ENCODE measurements around the gene IFIT3.
"Not testable (repeated sequence)": the region's sequence is repeated elsewhere in the genome, so short reads cannot be mapped to it uniquely, and the experiment has no call there.

The IFIT3 gene

GRCh38 chr10:89327803-89328441, at the start of gene IFIT3:
Gene IFIT3, plus strand, starts transcription at chr10:89327997. Its CDS starts 77 bp downstream, at chr10:89328074.
- peak; percentile 75 for DNase-seq

GRCh38 chr10:89278034-89278535, 49.7 kb upstream of the IFIT3 start:
- DNase-seq: no peak

DNA sequence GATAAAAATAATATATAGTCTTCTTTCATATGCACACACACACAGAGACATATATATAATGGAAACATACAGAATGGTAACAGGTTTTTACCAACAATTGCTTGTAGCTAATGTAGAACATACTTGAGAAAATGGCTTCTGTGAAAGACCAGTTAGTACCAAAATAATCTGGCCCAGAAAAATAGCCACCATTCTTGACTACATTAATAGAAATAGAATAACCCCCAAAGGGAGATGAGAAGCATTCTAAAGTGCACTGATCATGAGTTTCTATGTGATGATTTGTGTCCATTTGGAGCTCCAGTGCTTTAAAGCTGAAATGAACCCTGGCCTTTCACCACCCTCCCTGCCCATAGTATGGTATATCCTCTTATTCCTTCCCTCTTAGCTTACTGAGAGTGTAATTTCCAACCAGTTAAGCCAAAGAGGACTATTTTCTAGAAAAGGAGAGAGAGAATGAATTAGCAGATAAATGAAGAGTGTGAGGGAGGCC, 48.9 kb upstream of the IFIT3 start:
- no peak for DNase-seq

DNA sequence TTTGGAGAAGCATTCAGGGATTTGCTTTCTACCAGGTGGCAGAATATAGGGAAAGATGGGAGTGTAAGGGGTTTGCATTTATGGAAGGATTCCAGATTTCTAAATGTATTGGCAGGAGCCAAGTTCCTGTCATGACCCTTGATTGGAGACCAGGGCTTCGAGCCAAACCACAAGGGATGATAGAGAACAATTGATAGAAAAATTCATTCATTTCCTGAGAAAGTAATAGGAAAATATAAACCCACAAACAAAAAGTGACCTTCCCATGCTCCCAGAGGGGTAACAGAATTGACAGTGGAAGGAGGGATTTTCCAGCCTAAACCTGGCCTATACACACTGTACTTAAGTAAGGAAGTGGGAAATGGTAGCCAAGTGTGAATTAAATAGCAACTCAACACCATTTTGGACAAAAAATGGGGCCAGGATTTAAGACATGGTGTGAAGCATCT, 48.4 kb upstream of the IFIT3 start:
- DNase-seq: peak; percentile 32

DNA sequence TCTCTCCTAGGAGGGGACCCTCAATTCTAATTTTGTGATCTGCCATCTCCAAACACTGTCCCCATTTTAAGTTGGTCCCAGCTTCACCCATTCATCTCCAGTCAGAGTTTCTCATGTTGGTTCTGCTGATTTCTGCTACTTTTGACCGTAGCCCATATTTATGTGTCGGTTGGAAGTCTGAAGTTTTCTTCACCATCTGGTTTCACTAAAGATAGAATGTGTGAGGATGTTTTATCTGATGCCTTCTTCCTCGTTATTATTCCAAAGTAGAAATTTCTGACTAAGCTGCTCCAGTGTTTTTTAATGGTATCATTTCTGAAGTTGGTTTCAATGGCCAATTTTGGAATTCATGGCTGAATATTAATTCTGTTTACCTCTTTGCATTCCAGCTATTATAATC, 47.3 kb upstream of the IFIT3 start:
- DNase-seq: no peak

GRCh38 chr10:89281606-89282395, 46.0 kb upstream of the IFIT3 start:
- no peak for DNase-seq

- no peak for DNase-seq
These were observed 44.5 kb upstream of the IFIT3 start for GRCh38 chr10:89283025-89283935.

DNA sequence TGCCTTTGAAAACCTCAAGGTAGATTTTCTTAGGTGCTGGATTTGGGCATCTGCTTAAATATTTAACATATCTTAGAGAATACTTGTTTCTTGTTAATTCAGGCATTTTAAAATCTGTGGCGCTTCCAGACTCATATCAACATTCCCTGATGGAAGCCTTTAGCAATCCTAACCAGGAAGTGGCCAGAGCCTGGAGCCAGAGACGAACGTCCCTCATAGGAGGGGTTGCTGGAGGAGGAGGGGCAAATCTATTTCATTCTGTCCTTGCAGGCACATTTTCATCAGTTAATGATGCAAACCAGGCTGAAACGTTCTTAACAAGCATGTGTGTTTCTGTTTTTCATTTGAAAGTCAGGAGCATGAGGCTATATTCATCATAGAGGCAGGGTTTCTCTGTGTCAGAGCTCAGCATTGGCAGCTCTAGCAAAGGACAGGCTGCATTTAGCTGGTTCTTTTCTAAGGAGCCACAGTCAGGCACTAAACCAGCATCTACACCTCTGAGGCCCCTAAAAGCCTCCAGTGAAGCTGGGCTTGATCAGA, 43.8 kb upstream of the IFIT3 start:
- no peak for DNase-seq

GRCh38 chr10:89284711-89285110, 43.1 kb upstream of the IFIT3 start:
- not testable (repeated sequence) for DNase-seq

- not testable (repeated sequence) for DNase-seq
These were observed 42.5 kb upstream of the IFIT3 start for GRCh38 chr10:89285303-89285702.

GRCh38 chr10:89294721-89295239, 33.0 kb upstream of the IFIT3 start:
- DNase-seq: no peak

DNA sequence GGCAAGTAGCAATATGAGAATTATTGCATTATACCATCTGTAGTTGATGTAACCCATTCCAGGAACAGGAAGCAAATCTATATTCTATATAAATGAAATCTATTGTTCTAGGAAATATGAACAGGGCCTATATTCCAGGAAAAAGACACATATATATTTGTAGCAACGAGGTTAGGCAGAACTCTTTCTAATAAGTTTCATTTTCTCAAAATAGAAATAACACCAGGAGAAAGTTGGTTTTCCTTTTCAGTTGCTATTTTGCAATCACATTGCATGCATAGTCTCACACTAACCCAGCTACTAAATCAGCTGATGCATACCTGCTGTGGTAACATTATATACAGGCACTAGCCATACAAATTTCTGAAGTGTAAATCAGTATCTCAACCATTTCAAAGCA, 32.2 kb upstream of the IFIT3 start:
- peak; percentile 38 for DNase-seq

GRCh38 chr10:89296220-89296648, 31.6 kb upstream of the IFIT3 start:
- DNase-seq: peak; percentile 60

DNA sequence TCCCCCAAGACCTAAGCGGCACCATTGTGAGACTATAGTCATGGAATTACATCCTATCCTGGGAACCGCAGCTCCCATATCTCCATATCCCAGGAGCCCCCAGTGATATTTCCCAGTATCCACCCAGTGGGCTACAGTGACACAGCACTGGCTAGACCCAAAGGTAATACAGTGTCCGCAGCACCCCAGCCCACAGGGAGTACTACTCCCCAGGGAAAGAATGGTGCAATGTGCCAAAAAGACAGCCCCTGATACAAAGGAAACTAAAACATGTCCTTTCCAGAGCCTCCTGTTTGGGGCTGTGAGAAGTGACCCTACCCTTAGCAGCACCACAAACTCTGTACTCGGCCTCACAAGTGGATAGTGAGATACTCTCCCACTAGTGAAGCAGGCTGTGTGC, 30.4 kb upstream of the IFIT3 start:
- no peak for DNase-seq

DNA sequence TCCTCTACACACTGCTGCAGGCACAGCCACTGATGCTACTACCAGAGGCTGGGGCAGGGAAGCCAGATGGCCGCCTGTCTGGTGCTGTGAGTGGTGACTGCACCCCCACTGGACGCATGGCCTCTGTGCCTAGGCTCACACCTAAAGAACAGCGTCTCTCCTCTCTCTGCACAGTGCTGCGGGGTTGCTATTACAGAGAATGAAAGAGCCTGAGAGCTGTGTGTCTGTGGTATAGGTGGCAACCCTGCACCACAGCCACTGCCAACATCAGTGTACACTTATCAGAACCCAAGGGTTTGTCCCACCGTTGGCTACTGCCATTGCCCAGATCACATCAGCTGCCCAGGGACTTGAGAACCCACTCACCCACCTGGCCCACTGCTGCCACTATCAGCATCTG, 30.0 kb upstream of the IFIT3 start:
- no peak for DNase-seq

DNA sequence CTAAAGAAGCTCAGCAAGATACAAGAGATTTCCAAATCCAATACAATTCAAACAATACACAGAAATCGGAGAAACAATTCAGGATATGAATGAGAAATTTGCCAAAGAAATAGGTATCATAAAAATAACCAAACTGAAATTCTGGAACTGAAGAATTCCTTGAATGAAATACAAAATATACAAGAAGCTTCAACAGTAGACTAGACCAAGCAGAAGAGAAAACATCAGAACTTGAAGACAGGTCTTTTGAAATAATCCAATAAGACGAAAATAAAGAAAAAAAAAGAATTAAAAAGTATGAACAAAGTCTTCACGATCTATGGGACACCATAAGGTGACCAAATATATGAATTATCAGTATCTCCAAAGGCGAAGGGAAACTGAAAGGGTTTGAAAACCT, 28.8 kb upstream of the IFIT3 start:
- no peak for DNase-seq

GRCh38 chr10:89301232-89301631, 26.6 kb upstream of the IFIT3 start:
- peak; percentile 85 for DNase-seq

DNA sequence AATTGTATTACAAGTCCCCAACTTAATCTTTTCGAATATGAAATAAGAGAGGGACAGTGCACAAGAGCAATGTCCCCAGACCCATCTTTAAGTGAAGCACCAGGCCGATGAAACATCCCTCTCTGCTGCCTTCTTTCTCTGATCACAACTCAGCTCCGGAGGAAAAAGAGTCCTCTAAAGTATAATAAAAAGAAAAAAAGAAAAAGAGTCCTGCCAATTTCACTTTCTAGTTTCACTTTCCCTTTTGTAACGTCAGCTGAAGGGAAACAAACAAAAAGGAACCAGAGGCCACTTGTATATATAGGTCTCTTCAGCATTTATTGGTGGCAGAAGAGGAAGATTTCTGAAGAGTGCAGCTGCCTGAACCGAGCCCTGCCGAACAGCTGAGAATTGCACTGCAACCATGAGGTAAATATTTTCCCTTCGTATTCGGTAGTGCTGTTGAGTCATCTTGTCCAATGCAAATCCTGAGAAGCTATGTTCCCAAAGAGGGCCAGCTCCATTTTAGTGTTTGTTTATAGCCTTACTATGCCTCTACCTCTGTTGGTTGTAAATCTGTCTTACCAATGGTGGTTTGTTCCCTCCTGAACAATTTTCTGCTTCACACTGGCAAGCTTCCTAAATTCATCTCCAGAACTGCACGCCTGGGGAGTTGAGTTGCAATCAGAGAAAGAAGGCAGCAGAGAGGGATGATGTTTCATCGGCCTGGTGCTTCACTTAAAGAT, 25.9 kb upstream of the IFIT3 start, which contains the start of gene IFIT2:
IFIT2 (plus strand) TSS at position 326 of the 725 bp plus-strand sequence; CDS start at position 404, 78 bp downstream.
- DNase-seq: peak; percentile 69

DNA sequence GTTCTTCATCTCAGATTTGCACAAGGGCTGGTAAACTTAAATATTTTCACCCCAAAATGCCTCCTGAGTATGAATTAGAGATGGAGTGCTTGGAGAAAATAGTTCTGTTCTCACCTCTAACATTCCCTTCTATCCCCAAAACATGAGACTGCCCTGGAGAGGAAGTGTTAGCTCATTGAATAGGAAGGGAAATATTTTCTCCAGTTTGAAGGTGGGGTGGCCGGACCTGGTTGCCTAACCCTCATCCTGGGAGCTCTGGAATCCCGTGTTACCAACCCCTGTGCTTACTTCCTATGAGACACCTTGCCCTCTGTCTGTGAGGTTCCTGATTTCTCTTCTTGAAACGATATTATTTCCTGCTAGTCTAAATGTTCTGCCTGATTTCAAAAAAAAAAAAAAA, 25.2 kb upstream of the IFIT3 start:
- DNase-seq: no peak

DNA sequence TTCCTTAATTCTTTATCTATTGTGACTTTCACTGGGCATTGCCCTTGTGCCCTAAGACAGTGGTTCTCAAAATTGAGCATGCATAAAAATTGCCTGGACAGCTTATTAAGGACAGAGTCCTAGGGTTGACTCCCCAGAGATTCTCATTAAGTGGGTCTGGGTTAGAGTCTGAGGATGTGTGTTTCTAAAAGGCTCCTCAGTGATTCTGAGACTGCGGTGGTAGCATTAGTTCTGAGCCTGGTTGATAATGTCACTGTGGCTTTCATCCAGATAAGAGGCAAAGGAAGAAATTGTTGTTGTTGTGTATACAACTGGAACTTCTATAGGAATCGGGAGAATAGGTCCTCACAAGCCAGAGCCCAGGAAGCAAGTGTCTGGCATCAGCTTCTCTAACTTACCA, 24.6 kb upstream of the IFIT3 start:
- DNase-seq: peak; percentile 25

- DNase-seq: no peak
These were observed 23.8 kb upstream of the IFIT3 start for GRCh38 chr10:89304026-89304425.
